IMR-90 (cell line): ENCODE data around the gene TES. TPM values are rescaled to one million over a fixed set of nuclear protein-coding genes. Genes with fewer than 3 reads are reported as not detected.

Source experiments
- ATAC-seq: fragments of 200-7000 bp; cut with Tn5 transposase; 2 replicates; pipeline ENCODE4 v1.9.1; 2020; ENCODE audit warnings: low read depth, mild to moderate bottlenecking, moderate library complexity
- BruUV-seq: library from RNA; stranded (reverse); fragments of 400-500 nt; replicated peaks from 2 replicates; lab custom pipeline; 2021; lab: Mats Ljungman, UMichigan
- CTCF ChIA-PET: fragments of 300-600 bp; formaldehyde crosslinking; extraction: SDS; loops from one replicate; lab custom pipeline; 2021; ENCODE audit warnings: antibody characterized with exemption; lab: Yijun Ruan, JAX
- POLR2A ChIA-PET: fragments of 300-600 bp; sonication (Branson Sonifier 250); formaldehyde crosslinking; loops from one replicate; lab custom pipeline; 2022; ENCODE audit warnings: antibody characterized with exemption; ENCODE audit not compliant: unreplicated experiment; lab: Charles Lee
- DNase-seq: peaks from one replicate; pipeline ENCODE4 v3.0.0; 2013
- H2AFZ ChIP-seq: replicated peaks from 2 replicates; pipeline ENCODE3; 2013; ENCODE audit warnings: low read length, mild to moderate bottlenecking; ENCODE audit not compliant: poor library complexity
- H2AK5ac ChIP-seq: 2 replicates; pipeline ENCODE4 v1.6.1; 2013; ENCODE audit warnings: low read depth, low read length, inconsistent platforms
- H2AK9ac ChIP-seq: replicated peaks from 2 replicates; pipeline ENCODE3; 2013; ENCODE audit warnings: mild to moderate bottlenecking, low read depth, low read length, moderate library complexity; ENCODE audit not compliant: poor library complexity
- H2BK120ac ChIP-seq: 2 replicates; pipeline ENCODE4 v1.6.1; 2013; ENCODE audit warnings: low read depth, low read length, inconsistent platforms
- H2BK15ac ChIP-seq: 3 replicates; pipeline ENCODE4 v1.6.1; 2013; ENCODE audit warnings: low read depth, low read length, inconsistent platforms
- H2BK20ac ChIP-seq: 2 replicates; pipeline ENCODE4 v1.6.1; 2013; ENCODE audit warnings: low read depth, mild to moderate bottlenecking, inconsistent platforms, low read length, moderate library complexity
- H2BK5ac ChIP-seq: 2 replicates; pipeline ENCODE4 v1.6.1; 2013; ENCODE audit warnings: mild to moderate bottlenecking, low read depth, low read length, inconsistent platforms; ENCODE audit not compliant: poor library complexity, severe bottlenecking
- H3K14ac ChIP-seq: replicated peaks from 2 replicates; pipeline ENCODE4 v1.6.1; 2013; ENCODE audit warnings: low read depth, low read length, inconsistent platforms
- H3K18ac ChIP-seq: 2 replicates; pipeline ENCODE4 v1.6.1; 2013; ENCODE audit warnings: low read depth, low read length, control low read depth
- H3K23ac ChIP-seq: 2 replicates; pipeline ENCODE4 v1.6.1; 2013; ENCODE audit warnings: low read depth, low read length, inconsistent platforms
- H3K27ac ChIP-seq: 2 replicates; pipeline ENCODE4 v1.5.1; 2013; ENCODE audit warnings: mild to moderate bottlenecking, control low read depth, low read length; ENCODE audit not compliant: insufficient read depth
- H3K27me3 ChIP-seq: 2 replicates; pipeline ENCODE4 v1.6.1; 2013; ENCODE audit warnings: low read length; ENCODE audit not compliant: control insufficient read depth, insufficient read depth
- H3K36me3 ChIP-seq: 2 replicates; pipeline ENCODE4 v1.6.1; 2013; ENCODE audit warnings: low read length, mixed read lengths; ENCODE audit not compliant: control insufficient read depth, insufficient read depth
- H3K4ac ChIP-seq: 2 replicates; pipeline ENCODE4 v1.6.1; 2013; ENCODE audit warnings: low read depth, low read length, inconsistent platforms
- H3K4me1 ChIP-seq: 2 replicates; pipeline ENCODE4 v1.6.1; 2013; ENCODE audit warnings: low read length, mixed read lengths; ENCODE audit not compliant: control insufficient read depth, insufficient read depth
- H3K4me2 ChIP-seq: 2 replicates; pipeline ENCODE4 v1.6.1; 2013; ENCODE audit warnings: low read depth, mild to moderate bottlenecking, control low read depth, low read length, moderate library complexity
- H3K4me3 ChIP-seq: 2 replicates; pipeline ENCODE4 v1.5.1; 2013; ENCODE audit warnings: low read depth, mild to moderate bottlenecking, control low read depth, low read length, moderate library complexity; ENCODE audit not compliant: insufficient read depth
- H3K56ac ChIP-seq: 2 replicates; pipeline ENCODE4 v1.6.1; 2013; ENCODE audit warnings: low read length, inconsistent platforms; ENCODE audit not compliant: insufficient read depth; ENCODE audit errors: extremely low read depth
- H3K79me1 ChIP-seq, 2 experiments: 2 replicates each; pipeline ENCODE4 v1.6.1; 2013; ENCODE audit warnings: low read length in 2 of 2, inconsistent platforms in 1 of 2, low read depth in 1 of 2
- H3K9ac ChIP-seq: 2 replicates; pipeline ENCODE4 v1.6.1; 2013; ENCODE audit warnings: low read depth, low read length, control low read depth
- H3K9me1 ChIP-seq: 2 replicates; pipeline ENCODE4 v1.6.1; 2013; ENCODE audit warnings: low read length, inconsistent platforms; ENCODE audit not compliant: insufficient read depth
- H3K9me3 ChIP-seq: 2 replicates; pipeline ENCODE4 v1.6.1; 2013; ENCODE audit warnings: low read length; ENCODE audit not compliant: control insufficient read depth, insufficient read depth
- H4K20me1 ChIP-seq: 2 replicates; pipeline ENCODE4 v1.6.1; 2013; ENCODE audit warnings: low read length, inconsistent platforms; ENCODE audit not compliant: insufficient read depth
- H4K5ac ChIP-seq: 2 replicates; pipeline ENCODE4 v1.6.1; 2013; ENCODE audit warnings: mild to moderate bottlenecking, low read depth, low read length, control low read depth
- H4K8ac ChIP-seq, 2 experiments: 2 replicates each; pipeline ENCODE4 v1.6.1; 2013; ENCODE audit warnings: low read depth in 2 of 2, low read length in 2 of 2, control low read depth in 1 of 2, inconsistent platforms in 1 of 2
- H4K91ac ChIP-seq: 2 replicates; pipeline ENCODE4 v1.6.1; 2013; ENCODE audit warnings: low read depth, low read length, inconsistent platforms; ENCODE audit not compliant: insufficient read depth
- BHLHE40 ChIP-seq: fragments of 150-350 bp; IDR thresholded peaks from 2 replicates; pipeline ENCODE4 v1.6.1; 2016; ENCODE audit warnings: mild to moderate bottlenecking, low read depth, low read length
- CTCF ChIP-seq: conservative IDR thresholded peaks from 2 replicates; pipeline ENCODE4 v1.5.1; 2012; ENCODE audit warnings: mild to moderate bottlenecking, low read depth, low read length, improper control_type of control experiment
- MXI1 ChIP-seq: IDR thresholded peaks from 2 replicates; pipeline ENCODE4 v1.6.1; 2012; ENCODE audit warnings: low read depth, mild to moderate bottlenecking, low read length, moderate library complexity, borderline replicate concordance
- NFE2L2 ChIP-seq: fragments of 150-350 bp; IDR thresholded peaks from 2 replicates; pipeline ENCODE4 v1.6.1; 2016; ENCODE audit warnings: low read depth, mild to moderate bottlenecking, low read length
- POLR2A ChIP-seq: IDR thresholded peaks from 2 replicates; pipeline ENCODE4 v1.6.1; 2012; ENCODE audit warnings: mild to moderate bottlenecking, low read depth, low read length
- RCOR1 ChIP-seq: IDR thresholded peaks from 2 replicates; pipeline ENCODE4 v1.6.1; 2012; ENCODE audit warnings: mild to moderate bottlenecking, low read length, improper control_type of control experiment; ENCODE audit not compliant: insufficient replicate concordance
- USF2 ChIP-seq: fragments of 150-350 bp; IDR thresholded peaks from 2 replicates; pipeline ENCODE4 v1.6.1; 2017; ENCODE audit warnings: mild to moderate bottlenecking, antibody characterized with exemption, low read length, low read depth
- dilution Hi-C: fragments of 300-500 bp; cut with HindIII; formaldehyde crosslinking; loops from one replicate; pipeline ENCODE4 v1.14.3; 2018; ENCODE audit warnings: low sequenced_read_pairs; ENCODE audit not compliant: unreplicated experiment
- in situ Hi-C: fragments of 300-500 bp; cut with MboI; formaldehyde crosslinking; loops from 3 replicates; pipeline ENCODE4 v1.14.3; 2019; ENCODE audit warnings: low sequenced_read_pairs, inconsistent platforms, mixed read lengths
- intact Hi-C: fragments of 100-400 bp; cut with micrococcal nuclease; formaldehyde crosslinking; loops from 2 replicates; pipeline ENCODE4 v1.10.0; 2022
- polyA plus RNA-seq, 3 experiments: library from polyadenylated mRNA; depleted of rRNA; stranded (reverse); fragments of >200 nt; gene quantifications; 2 replicates each; pipeline ENCODE4 v1.2.3, GENCODE V29; 2012; ENCODE audit warnings: low replicate concordance in 1 of 3
- total RNA-seq: library from RNA; depleted of rRNA; stranded (reverse); fragments of >200 nt; gene quantifications from 2 replicates; pipeline ENCODE4 v1.2.3, GENCODE V29; 2012

TES gene
- total and polyA plus RNA-seq, 2 of the 4 experiments (the other 2 are of a cell fraction), result 54.0 to 83.3 TPM

- Histone ChIP-seq H3K4me2 (no peak overlapping the region), H3K9ac (no peak overlapping the region)
- CTCF ChIA-PET, result interaction anchor here (0.9 to 1.8 kb wide), 3 partner anchors 13 to 81 kb away, joined by 3 to 4 read pairs (median 4); no protein-coding TSS in a partner anchor
These were observed 8.9 kb downstream of the TES start for GRCh38 chr7:116219288-116219687.

More at GRCh38 chr7:116219288-116219687, 8.9 kb downstream of the TES start:
- H3K4ac ChIP-seq, result peak overlapping the region; percentile 71
- H3K27ac ChIP-seq, result no peak overlapping the region
- peak overlapping the region; percentile 83 for H4K91ac ChIP-seq
- H4K5ac ChIP-seq, result peak overlapping the region; percentile 62; the same call in 1 of the 2 replicates
- peak overlapping the region; percentile 47 for H2BK5ac ChIP-seq
- H3K36me3 ChIP-seq, result no peaks in the 10 kb centered on the region
- peak overlapping the region; percentile 64 for H3K18ac ChIP-seq
- TF ChIP-seq RCOR1 (no peak), BHLHE40 (no peak), CTCF (no peak), POLR2A (no peak), NFE2L2 (no peak), USF2 (no peak), MXI1 (no peak)
- peak overlapping the region; percentile 74 for H2BK120ac ChIP-seq
- DNase-seq, result no peak
- H3K4me1 ChIP-seq, result peaks cover 5% of the 10 kb centered on the region
- POLR2A ChIA-PET, result no interaction called here
- no peak overlapping the region for H3K4me3 ChIP-seq
- peak overlapping the region; percentile 98 for H2BK15ac ChIP-seq
- H4K20me1 ChIP-seq, result peaks cover 16% of the 10 kb centered on the region; the same call in 1 of the 2 replicates
- peak overlapping the region; percentile 80 for H3K14ac ChIP-seq
- in situ Hi-C loops (no loop called here), intact Hi-C loops (no loop called here), dilution Hi-C loops (no loop called here)
- H2AFZ ChIP-seq, result no peak overlapping the region
- peak overlapping the region; percentile 94 for H2AK5ac ChIP-seq
- no peak overlapping the region for H2AK9ac ChIP-seq
- no TSS peak for BruUV-seq
- ATAC-seq, result no peak
- H3K56ac ChIP-seq, result no peak overlapping the region
- peaks cover 40 to 58% of the 10 kb centered on the region in 2 experiments for H3K79me1 ChIP-seq
- peak overlapping the region; percentile 32 to 41; a peak in 3 of 4 replicates for H4K8ac ChIP-seq
- peak overlapping the region; percentile 13; the same call in 1 of the 2 replicates for H2BK20ac ChIP-seq
- H3K27me3 ChIP-seq, result no peaks in the 10 kb centered on the region
- H3K23ac ChIP-seq, result peak overlapping the region; percentile 91
- H3K9me1 ChIP-seq, result 0 out of 2 replicates have a peak, but pooled peaks cover 7% of the 10 kb centered on the region
- no peaks in the 10 kb centered on the region for H3K9me3 ChIP-seq
